SK-N-SH treated with all-trans-retinoic acid at 6 μM for 48 hours (cell line): Measurements from ENCODE around the gene MBD5.

ENCODE experiments used
- ESRRG ChIP-seq: fragments of 250-450 bp; sonication (Bioruptor Pico); IDR thresholded peaks from 2 replicates; pipeline ENCODE4 v1.6.1; 2021; ENCODE audit warnings: mild to moderate bottlenecking
- ISL1 ChIP-seq: fragments of 250-450 bp; sonication (Bioruptor Pico); IDR thresholded peaks from 2 replicates; pipeline ENCODE4 v2.1.2; 2022; ENCODE audit warnings: mild to moderate bottlenecking, moderate library complexity
- PATZ1 ChIP-seq: fragments of 250-450 bp; sonication (Bioruptor Pico); IDR thresholded peaks from 2 replicates; pipeline ENCODE4 v1.8.0; 2020; ENCODE audit warnings: mild to moderate bottlenecking, moderate library complexity, borderline replicate concordance
- TCF4 ChIP-seq: fragments of 250-450 bp; sonication (Bioruptor Pico); IDR thresholded peaks from 2 replicates; pipeline ENCODE4 v1.8.0; 2021; ENCODE audit warnings: mild to moderate bottlenecking, moderate library complexity, borderline replicate concordance
- ZC3H10 ChIP-seq: fragments of 250-450 bp; sonication (Bioruptor Pico); IDR thresholded peaks from 2 replicates; pipeline ENCODE4 v1.5.1; 2021; ENCODE audit warnings: mild to moderate bottlenecking, moderate library complexity
- ZFP3 ChIP-seq: fragments of 250-450 bp; sonication (Bioruptor Pico); IDR thresholded peaks from 2 replicates; pipeline ENCODE4 v1.5.0; 2020; ENCODE audit warnings: mild to moderate bottlenecking, moderate library complexity

DNA sequence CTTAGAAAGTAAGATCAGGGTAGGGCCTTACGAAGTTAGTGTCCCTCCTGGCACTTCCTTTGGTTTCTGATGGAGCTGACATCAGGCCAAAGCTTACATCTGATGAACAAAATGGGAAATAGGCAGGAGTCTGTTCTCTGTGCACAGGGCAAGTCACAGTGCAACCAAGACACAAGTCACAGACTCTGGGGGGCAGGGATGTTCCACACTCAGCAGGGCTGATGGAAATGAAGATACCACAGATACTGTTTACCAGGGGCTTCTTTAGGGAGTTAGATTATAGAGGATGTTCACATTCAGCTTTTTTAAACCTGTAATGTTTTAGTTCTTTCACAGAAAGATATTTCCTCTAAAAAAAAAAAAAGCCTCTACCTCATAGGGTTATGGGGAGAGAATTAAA is 517.5 kb downstream of the MBD5 start:
- TF ChIP-seq ESRRG (CRISPR knock-in tag) (no peak), ZFP3 (CRISPR knock-in tag) (no peak), ISL1 (CRISPR knock-in tag) (no peak), ZC3H10 (CRISPR knock-in tag) (no peak), PATZ1 (no peak), TCF4 (CRISPR knock-in tag) (no peak)
